A549 (cell line): Measurements from ENCODE around the gene ARSD. TPM values are rescaled to one million over a fixed set of nuclear protein-coding genes. Genes with fewer than 3 reads are reported as not detected.
A peak's percentile ranks its signal among the peaks of the same experiment; 100 is the strongest.

Experiments
- ATAC-seq, 2 experiments: fragments of 200-7000 bp in 1 of 2; fragments of >200 bp in 1 of 2; cut with Nextera tagmentation in 1 of 2; cut with Tn5 transposase in 1 of 2; 3 replicates each; pipeline versions ENCODE4 v1.8.0 to v1.9.1; 2018 to 2020; ENCODE audit warnings: mild to moderate bottlenecking in 1 of 2, moderate library complexity in 1 of 2
- CTCF ChIA-PET: fragments of 300-600 bp; sonication (Branson Sonifier 250); formaldehyde crosslinking; extraction: SDS; loops from one replicate; lab custom pipeline; 2021; ENCODE audit warnings: antibody characterized with exemption, inconsistent platforms; lab: Yijun Ruan, JAX
- POLR2A ChIA-PET: fragments of 350-600 bp; formaldehyde crosslinking; extraction: SDS; loops from one replicate; lab custom pipeline; 2021; ENCODE audit warnings: antibody characterized with exemption, inconsistent platforms; lab: Yijun Ruan, JAX
- DNase-seq, 2 experiments: peaks; one replicate each; pipeline versions ENCODE4 v3.0.0 to v3.0.0-alpha.2; 2011 to 2016; ENCODE audit warnings: low read depth in 1 of 2, low spot score in 1 of 2
- FAIRE-seq: peaks from 2 replicates; lab custom pipeline; 2011; peaks lifted over from hg19 to GRCh38; lab: Jason Lieb, UNC
- H3K27ac ChIP-seq, 2 experiments: fragments of >200 bp; sonication (Bioruptor Twin); formaldehyde crosslinking; 3 replicates each; pipeline ENCODE4 v1.5.1; 2016 to 2017
- H3K4me1 ChIP-seq: fragments of >200 bp; sonication (Bioruptor Twin); formaldehyde crosslinking; 3 replicates; pipeline ENCODE4 v1.6.1; 2016
- H3K4me2 ChIP-seq: fragments of >200 bp; sonication (Bioruptor Twin); formaldehyde crosslinking; 3 replicates; pipeline ENCODE4 v1.6.1; 2016
- H3K4me3 ChIP-seq: fragments of >200 bp; sonication (Bioruptor Twin); formaldehyde crosslinking; 3 replicates; pipeline ENCODE4 v1.5.1; 2016
- H3K9me3 ChIP-seq: fragments of >200 bp; sonication (Bioruptor Twin); formaldehyde crosslinking; 3 replicates; pipeline ENCODE4 v1.6.1; 2016
- CBX2 ChIP-seq: fragments of 200-600 bp; sonication (generic); IDR thresholded peaks from 2 replicates; pipeline ENCODE4 v1.6.1; 2016; ENCODE audit warnings: low read depth, mild to moderate bottlenecking, borderline replicate concordance
- CEBPB ChIP-seq, 2 experiments: fragments of >200 bp in 1 of 2; sonication (Bioruptor Twin) in 1 of 2; formaldehyde crosslinking in 1 of 2; IDR thresholded peaks; 2 replicates each; pipeline ENCODE4 v1.6.1; 2012 to 2016
- CHD4 ChIP-seq: fragments of 200-600 bp; sonication (generic); IDR thresholded peaks from 2 replicates; pipeline ENCODE4 v1.6.1; 2016; ENCODE audit warnings: antibody characterized with exemption, mild to moderate bottlenecking, borderline replicate concordance
- EP300 ChIP-seq, 2 experiments: fragments of >200 bp; sonication (Bioruptor Twin); formaldehyde crosslinking; IDR thresholded peaks; 2 replicates in 1 of 2; 3 replicates in 1 of 2; pipeline ENCODE4 v1.6.1; 2016 to 2017
- FOSL2 ChIP-seq, 2 experiments: fragments of 450-650 bp in 1 of 2; fragments of >200 bp in 1 of 2; sonication (Bioruptor Twin) in 1 of 2; formaldehyde crosslinking; IDR thresholded peaks; 2 replicates each; pipeline versions ENCODE4 v1.5.0 to v1.6.1; 2016 to 2020; ENCODE audit warnings: mild to moderate bottlenecking in 1 of 2, moderate library complexity in 1 of 2
- GATA3 ChIP-seq: IDR thresholded peaks from 2 replicates; pipeline ENCODE4 v1.6.1; 2012; ENCODE audit warnings: borderline replicate concordance
- HEYL ChIP-seq: fragments of 250-450 bp; sonication (Bioruptor Pico); IDR thresholded peaks from 2 replicates; pipeline ENCODE4 v1.8.0; 2021; ENCODE audit warnings: mild to moderate bottlenecking, moderate library complexity
- KDM1A ChIP-seq: fragments of 200-600 bp; sonication (generic); IDR thresholded peaks from 2 replicates; pipeline ENCODE4 v1.6.1; 2016; ENCODE audit warnings: low read depth, mild to moderate bottlenecking
- KDM5A ChIP-seq: fragments of 200-600 bp; sonication (generic); IDR thresholded peaks from 2 replicates; pipeline ENCODE4 v1.6.1; 2016; ENCODE audit warnings: antibody characterized with exemption, mild to moderate bottlenecking
- MAZ ChIP-seq: fragments of 150-350 bp; IDR thresholded peaks from 2 replicates; pipeline ENCODE4 v1.6.1; 2014; ENCODE audit warnings: antibody characterized with exemption, low read depth, low read length, borderline replicate concordance
- NFE2L2 ChIP-seq: fragments of 150-350 bp; conservative IDR thresholded peaks from 2 replicates; pipeline ENCODE4 v1.6.1; 2014; ENCODE audit warnings: low read length
- NPAS2 ChIP-seq: fragments of 250-450 bp; sonication (Bioruptor Pico); IDR thresholded peaks from 2 replicates; pipeline ENCODE4 v1.8.0; 2022; ENCODE audit warnings: mild to moderate bottlenecking, moderate library complexity, borderline replicate concordance
- POLR2AphosphoS2 ChIP-seq: conservative IDR thresholded peaks from 2 replicates; pipeline ENCODE4 v1.6.1; 2012; ENCODE audit warnings: low read length, improper control_type of control experiment, inconsistent platforms
- RAD21 ChIP-seq, 2 experiments: fragments of >200 bp in 1 of 2; sonication (Bioruptor Twin) in 1 of 2; formaldehyde crosslinking in 1 of 2; IDR thresholded peaks in 1 of 2; conservative IDR thresholded peaks in 1 of 2; 2 replicates in 1 of 2; 3 replicates in 1 of 2; pipeline ENCODE4 v1.6.1; 2012 to 2018; ENCODE audit warnings: inconsistent platforms in 1 of 2
- SMC3 ChIP-seq: fragments of >200 bp; sonication (Bioruptor Twin); formaldehyde crosslinking; IDR thresholded peaks from 3 replicates; pipeline ENCODE4 v1.6.1; 2018; ENCODE audit warnings: inconsistent platforms
- TP53 ChIP-seq: fragments of 250-450 bp; sonication (Bioruptor Pico); IDR thresholded peaks from 2 replicates; pipeline ENCODE4 v1.5.0; 2021; ENCODE audit warnings: mild to moderate bottlenecking, moderate library complexity
- ZC3H11A ChIP-seq: fragments of 450-650 bp; IDR thresholded peaks from 2 replicates; pipeline ENCODE4 v1.6.1; 2014; ENCODE audit warnings: antibody characterized with exemption, mild to moderate bottlenecking
- ZFP36 ChIP-seq: fragments of 450-650 bp; IDR thresholded peaks from 2 replicates; pipeline ENCODE4 v1.6.1; 2014; ENCODE audit warnings: borderline replicate concordance; ENCODE audit not compliant: partially characterized antibody
- ZNF302 ChIP-seq: fragments of 250-450 bp; sonication (Bioruptor Pico); IDR thresholded peaks from 2 replicates; pipeline ENCODE4 v1.9.0; 2021; ENCODE audit warnings: inconsistent platforms, mild to moderate bottlenecking, moderate library complexity
- ZSCAN20 ChIP-seq: fragments of 250-450 bp; sonication (Bioruptor Pico); IDR thresholded peaks from 2 replicates; pipeline ENCODE4 v1.8.0; 2022; ENCODE audit warnings: mild to moderate bottlenecking, moderate library complexity
- WGBS: methylation state at CpG from one replicate; pipeline ENCODE4 v1.1.6; 2017; ENCODE audit errors: missing lambda C conversion rate; 5-methylcytosine and 5-hydroxymethylcytosine counted together
- polyA plus RNA-seq, 4 experiments: library from polyadenylated mRNA; depleted of rRNA in 3 of 4; stranded (reverse); fragments of >200 nt; fragmentation: RNase III in 1 of 4; extraction: RNeasy Plus Mini Kit Qiagen cat#74134 plus additional on column Dnase treatment in 1 of 4; gene quantifications; 2 replicates in 3 of 4; 3 replicates in 1 of 4; pipeline ENCODE4 v1.2.3, GENCODE V29; 2011 to 2017
- TF ChIP-seq, protein P1 (sequence below): fragments of >200 bp; sonication (Bioruptor Twin); formaldehyde crosslinking; IDR thresholded peaks from 2 replicates; pipeline ENCODE4 v1.6.1; 2016

Gene ARSD
- polyA plus RNA-seq, 2 of the 4 experiments (the other 2 are of a cell fraction): 9.9 to 17.4 TPM

- no peak for TF ChIP-seq CHD4
- TF ChIP-seq GATA3: no peak
- no peak for TF ChIP-seq KDM1A
- TF ChIP-seq ZFP36: no peak
- TF ChIP-seq TP53 (CRISPR knock-in tag): no peak
- no peak for TF ChIP-seq RAD21 (conservative IDR thresholded peaks at IDR 0.05 in 1 of 2, IDR thresholded peaks at IDR 0.05 in 1 of 2)
- TF ChIP-seq FOSL2 (IDR thresholded peaks at IDR 0.05): no peak
- TF ChIP-seq FOSL2 (CRISPR knock-in tag; IDR thresholded peaks at IDR 0.05): no peak
- no peak for TF ChIP-seq CBX2
- TF ChIP-seq HEYL (CRISPR knock-in tag): no peak
- DNase-seq (no peak), ATAC-seq (no peak), FAIRE-seq (no peak)
- no peaks in the 10 kb centered on the region for H3K4me1 ChIP-seq
- H3K4me2 ChIP-seq: no peak overlapping the region
- POLR2A ChIA-PET: no interaction called here
- CTCF ChIA-PET: no interaction called here
- H3K9me3 ChIP-seq: no peaks in the 10 kb centered on the region
- no peak overlapping the region for H3K27ac ChIP-seq
- no peak overlapping the region for H3K4me3 ChIP-seq
- 88% methylated on average over 3 of the region's 3 CpGs for WGBS
These were observed 19.0 kb downstream of the ARSD start for GRCh38 chrX:2910109-2910508.

DNA sequence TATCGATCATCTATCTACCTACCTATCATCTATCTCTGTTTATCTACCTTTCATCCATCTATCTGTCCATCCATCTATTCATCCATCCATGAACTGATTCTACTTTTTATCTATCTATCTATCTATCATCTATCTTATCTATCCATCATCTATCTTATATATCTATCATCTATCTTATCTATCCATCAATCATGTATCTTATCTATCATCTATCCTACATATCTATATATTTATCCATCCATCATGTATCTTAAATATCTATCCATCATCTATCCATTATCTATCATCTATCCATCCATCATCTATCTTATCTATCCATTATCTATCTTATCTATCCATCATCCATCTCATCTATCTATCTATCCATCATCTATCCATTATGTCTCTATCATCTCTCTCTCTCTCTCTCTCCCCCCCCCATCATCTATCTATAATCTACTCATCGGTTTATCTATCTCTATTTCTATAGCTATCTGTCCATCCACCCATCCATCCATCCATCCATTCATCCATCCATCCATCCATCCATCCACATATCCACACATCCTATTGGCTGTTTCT lies 20.9 kb downstream of the ARSD start:
- TF ChIP-seq CEBPB (IDR thresholded peaks at IDR 0.05) (no peak), FOSL2 (IDR thresholded peaks at IDR 0.05) (no peak), FOSL2 (CRISPR knock-in tag; IDR thresholded peaks at IDR 0.05) (no peak), CBX2 (no peak), RAD21 (conservative IDR thresholded peaks at IDR 0.05 in 1 of 2, IDR thresholded peaks at IDR 0.05 in 1 of 2) (no peak)
- CTCF ChIA-PET: interaction anchor here (0.7 kb wide), 1 partner anchor 13 kb away, joined by 3 read pairs; no protein-coding TSS in a partner anchor
- no peak overlapping the region for H3K4me3 ChIP-seq
- H3K27ac ChIP-seq: no peak overlapping the region
- peak; percentile 36 for FAIRE-seq
- POLR2A ChIA-PET: no interaction called here
- no peaks in the 10 kb centered on the region for H3K4me1 ChIP-seq
- ATAC-seq: no peak
- no peak for DNase-seq
- peaks cover 8% of the 10 kb centered on the region; the same call in 1 of the 3 replicates for H3K9me3 ChIP-seq
- WGBS: 83% methylated on average over 2 of the region's 2 CpGs
- no peak overlapping the region for H3K4me2 ChIP-seq

GRCh38 chrX:2907295-2907694 lies 21.8 kb downstream of the ARSD start:
- Histone ChIP-seq H3K4me3 (no peak overlapping the region), H3K9me3 (peaks cover 16% of the 10 kb centered on the region; the same call in 1 of the 3 replicates), H3K4me1 (no peaks in the 10 kb centered on the region), H3K4me2 (no peak overlapping the region), H3K27ac (no peak overlapping the region)
- TF ChIP-seq FOSL2 (IDR thresholded peaks at IDR 0.05) (no peak), FOSL2 (CRISPR knock-in tag; IDR thresholded peaks at IDR 0.05) (no peak)
- no peak for DNase-seq
- ATAC-seq: no peak
- ChIA-PET POLR2A (no interaction called here), CTCF (no interaction called here)
- 95% methylated on average over 17 of the region's 27 CpGs for WGBS
- no peak for FAIRE-seq

DNA sequence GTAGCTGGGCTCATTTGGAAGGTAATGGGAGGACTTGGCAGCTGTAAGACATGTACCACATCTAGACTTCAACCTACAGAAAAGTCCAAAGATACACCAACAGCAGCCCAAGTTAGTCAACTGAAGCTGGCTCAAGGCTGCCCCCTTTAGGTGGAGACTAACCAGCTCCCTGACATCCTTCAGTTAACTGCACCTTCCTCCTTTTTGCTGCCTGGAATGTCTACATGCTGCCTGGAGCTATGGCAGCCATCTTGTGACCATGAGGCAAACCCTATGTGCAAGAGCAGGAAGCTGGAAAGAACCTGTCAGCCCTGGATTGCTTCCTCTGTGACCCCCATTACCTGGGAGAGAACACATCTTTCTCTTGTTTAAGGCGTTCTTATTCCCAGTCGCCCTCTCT lies 25.8 kb downstream of the ARSD start:
- TF ChIP-seq NFE2L2: no peak
- TF ChIP-seq POLR2AphosphoS2: no peak
- TF ChIP-seq KDM5A: no peak
- TF ChIP-seq ZSCAN20: no peak
- no peak for TF ChIP-seq ZNF302
- TF ChIP-seq MAZ: no peak
- TF ChIP-seq SMC3: no peak
- TF ChIP-seq NPAS2 (CRISPR knock-in tag): no peak
- TF ChIP-seq TP53 (CRISPR knock-in tag): no peak
- no peak for TF ChIP-seq ZC3H11A
- no peak for TF ChIP-seq EP300 (IDR thresholded peaks at IDR 0.05)
- TF ChIP-seq, protein P1, sequence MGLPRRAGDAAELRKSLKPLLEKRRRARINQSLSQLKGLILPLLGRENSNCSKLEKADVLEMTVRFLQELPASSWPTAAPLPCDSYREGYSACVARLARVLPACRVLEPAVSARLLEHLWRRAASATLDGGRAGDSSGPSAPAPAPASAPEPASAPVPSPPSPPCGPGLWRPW: no peak
- no peak for TF ChIP-seq GATA3
- FAIRE-seq: no peak
- ChIA-PET CTCF (interaction anchor here (0.9 to 1.0 kb wide), 2 partner anchors 11 to 52 kb away, joined by 3 to 4 read pairs; no protein-coding TSS in a partner anchor), POLR2A (no interaction called here)
- H3K4me2 ChIP-seq: no peak overlapping the region
- no peak for ATAC-seq
- WGBS: 87% methylated on average over 2 of the region's 2 CpGs
- H3K27ac ChIP-seq: no peak overlapping the region
- peaks cover 14% of the 10 kb centered on the region; the same call in 2 of the 3 replicates for H3K4me1 ChIP-seq
- H3K9me3 ChIP-seq: peaks cover 18% of the 10 kb centered on the region; the same call in 1 of the 3 replicates
- H3K4me3 ChIP-seq: no peak overlapping the region
- DNase-seq: peak in 1 of 2 experiments; percentile 20
